ENCODE data around the gene MACROD2.

- no peak for TF ChIP-seq CTCF (IDR thresholded peaks at IDR 0.05; ENCODE audit: poor library complexity, severe bottlenecking)
- TF ChIP-seq EZH2 (IDR thresholded peaks at IDR 0.05; ENCODE audit: borderline replicate concordance, insufficient read depth, low read length, poor library complexity, severe bottlenecking), result no peak
- no peak for TF ChIP-seq RAD21 (conservative IDR thresholded peaks at IDR 0.05)
- no peak for TF ChIP-seq SMC3 (conservative IDR thresholded peaks at IDR 0.05; ENCODE audit: poor library complexity)
- no peak for TF ChIP-seq POLR2AphosphoS5 (IDR thresholded peaks at IDR 0.05)
- no peak for TF ChIP-seq EP300 (conservative IDR thresholded peaks at IDR 0.05; ENCODE audit: poor library complexity, severe bottlenecking)
- no peak for TF ChIP-seq MXI1 (conservative IDR thresholded peaks at IDR 0.05; ENCODE audit: poor library complexity, severe bottlenecking)
These were observed 614.3 kb downstream of the MACROD2 start for GRCh38 chr20:14609328-14610221.
